ENCODE data around the gene NR5A1.

DNA sequence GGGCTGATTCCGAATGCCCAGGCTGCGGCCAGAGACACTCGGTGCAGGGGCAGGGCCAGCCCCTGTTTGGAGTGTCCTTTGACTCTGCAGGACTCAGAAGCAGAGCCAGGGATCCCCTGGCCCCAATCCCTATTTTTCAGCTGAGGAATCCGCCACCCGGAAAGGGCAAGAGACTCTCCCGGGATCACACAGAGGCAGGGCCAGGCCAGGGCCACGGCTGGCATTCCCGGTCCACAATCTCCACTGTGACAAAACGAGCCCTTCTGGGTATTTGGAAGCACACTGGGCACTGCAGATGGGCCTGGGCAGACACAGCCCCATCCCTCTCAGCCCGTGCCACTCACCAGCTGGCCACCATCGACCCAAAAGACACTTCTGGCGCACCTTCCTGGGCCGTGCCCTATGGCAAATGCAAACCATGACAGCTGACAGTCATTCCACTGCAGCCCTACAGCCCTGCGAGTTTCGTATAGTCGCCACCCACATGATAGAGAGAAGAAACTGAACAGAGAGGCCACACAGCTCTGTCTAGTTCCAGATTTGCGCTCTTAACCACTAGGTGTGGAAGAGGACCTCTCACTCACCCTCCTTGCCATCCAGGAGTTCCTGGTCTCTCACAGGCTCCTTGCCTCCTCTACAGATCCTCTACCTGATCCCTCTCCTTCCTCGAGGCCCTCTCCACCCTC lies 13.3 kb downstream of the NR5A1 start:
- no peak for TF ChIP-seq POLR2AphosphoS5 (IDR thresholded peaks at IDR 0.05; ENCODE audit: borderline replicate concordance, low read depth, low read length)
- TF ChIP-seq EZH2 (IDR thresholded peaks at IDR 0.05), result no peak

Data from SK-N-MC (cell line).